ENCODE results near the gene IGFL3.

- no peak for TF ChIP-seq CTCF (IDR thresholded peaks at IDR 0.05; ENCODE audit: poor library complexity, severe bottlenecking)
- no peak for TF ChIP-seq POLR2AphosphoS5 (IDR thresholded peaks at IDR 0.05)
- no peak for TF ChIP-seq RAD21 (conservative IDR thresholded peaks at IDR 0.05)
- TF ChIP-seq EP300 (conservative IDR thresholded peaks at IDR 0.05; ENCODE audit: poor library complexity, severe bottlenecking): no peak
- TF ChIP-seq TAF1 (IDR thresholded peaks at IDR 0.05; ENCODE audit: low read depth): no peak
- no peak for TF ChIP-seq MXI1 (conservative IDR thresholded peaks at IDR 0.05; ENCODE audit: poor library complexity, severe bottlenecking)
- TF ChIP-seq EZH2 (IDR thresholded peaks at IDR 0.05; ENCODE audit: borderline replicate concordance, insufficient read depth, low read length, poor library complexity, severe bottlenecking): no peak
- TF ChIP-seq, protein P1, sequence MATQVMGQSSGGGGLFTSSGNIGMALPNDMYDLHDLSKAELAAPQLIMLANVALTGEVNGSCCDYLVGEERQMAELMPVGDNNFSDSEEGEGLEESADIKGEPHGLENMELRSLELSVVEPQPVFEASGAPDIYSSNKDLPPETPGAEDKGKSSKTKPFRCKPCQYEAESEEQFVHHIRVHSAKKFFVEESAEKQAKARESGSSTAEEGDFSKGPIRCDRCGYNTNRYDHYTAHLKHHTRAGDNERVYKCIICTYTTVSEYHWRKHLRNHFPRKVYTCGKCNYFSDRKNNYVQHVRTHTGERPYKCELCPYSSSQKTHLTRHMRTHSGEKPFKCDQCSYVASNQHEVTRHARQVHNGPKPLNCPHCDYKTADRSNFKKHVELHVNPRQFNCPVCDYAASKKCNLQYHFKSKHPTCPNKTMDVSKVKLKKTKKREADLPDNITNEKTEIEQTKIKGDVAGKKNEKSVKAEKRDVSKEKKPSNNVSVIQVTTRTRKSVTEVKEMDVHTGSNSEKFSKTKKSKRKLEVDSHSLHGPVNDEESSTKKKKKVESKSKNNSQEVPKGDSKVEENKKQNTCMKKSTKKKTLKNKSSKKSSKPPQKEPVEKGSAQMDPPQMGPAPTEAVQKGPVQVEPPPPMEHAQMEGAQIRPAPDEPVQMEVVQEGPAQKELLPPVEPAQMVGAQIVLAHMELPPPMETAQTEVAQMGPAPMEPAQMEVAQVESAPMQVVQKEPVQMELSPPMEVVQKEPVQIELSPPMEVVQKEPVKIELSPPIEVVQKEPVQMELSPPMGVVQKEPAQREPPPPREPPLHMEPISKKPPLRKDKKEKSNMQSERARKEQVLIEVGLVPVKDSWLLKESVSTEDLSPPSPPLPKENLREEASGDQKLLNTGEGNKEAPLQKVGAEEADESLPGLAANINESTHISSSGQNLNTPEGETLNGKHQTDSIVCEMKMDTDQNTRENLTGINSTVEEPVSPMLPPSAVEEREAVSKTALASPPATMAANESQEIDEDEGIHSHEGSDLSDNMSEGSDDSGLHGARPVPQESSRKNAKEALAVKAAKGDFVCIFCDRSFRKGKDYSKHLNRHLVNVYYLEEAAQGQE (IDR thresholded peaks at IDR 0.05; ENCODE audit: borderline replicate concordance): no peak
These were observed at the start of gene IGFL3 for GRCh38 chr19:46124638-46125115.
